Right cardiac atrium (tissue), 5 donors: ENCODE measurements around the gene TSEN34. TPM values are rescaled to one million over a fixed set of nuclear protein-coding genes. Genes with fewer than 3 reads are reported as not detected.
"Not testable (repeated sequence)": the region's sequence is repeated elsewhere in the genome, so short reads cannot be mapped to it uniquely, and the experiment has no call there.

ENCODE experiments used
- ATAC-seq, 2 donors: fragments of 200-7000 bp; cut with Tn5 transposase; one replicate each; pipeline versions ENCODE4 v1.8.0 to v1.9.1; 2020; ENCODE audit warnings: moderate library complexity in 2 of 2, mild to moderate bottlenecking in 1 of 2
- DNase-seq, 3 donors: peaks; one replicate each; pipeline ENCODE4 v3.0.0-alpha.2; 2020
- H3K27ac ChIP-seq: one replicate; pipeline ENCODE4 v1.5.1; 2013; ENCODE audit warnings: mild to moderate bottlenecking, low read length, control low read depth, moderate library complexity
- H3K27me3 ChIP-seq: one replicate; pipeline ENCODE4 v1.6.1; 2013; ENCODE audit not compliant: control insufficient read depth, insufficient read depth
- H3K4me1 ChIP-seq: one replicate; pipeline ENCODE4 v1.6.1; 2013; ENCODE audit warnings: low read length; ENCODE audit not compliant: control insufficient read depth, insufficient read depth
- H3K4me3 ChIP-seq: one replicate; pipeline ENCODE4 v1.5.1; 2013; ENCODE audit warnings: low read length, control low read depth
- H3K9me3 ChIP-seq: one replicate; pipeline ENCODE4 v1.6.1; 2013; ENCODE audit warnings: low read length; ENCODE audit not compliant: control insufficient read depth
- WGBS: extraction: QIAGEN DNeasy Blood & Tissue Kit; methylation state at CpG from one replicate; pipeline ENCODE4 v1.1.7; 2013; 5-methylcytosine and 5-hydroxymethylcytosine counted together
- intact Hi-C, 4 donors: fragments of 100-400 bp; cut with DNase I; formaldehyde crosslinking; loops; one replicate each; pipeline versions ENCODE4 v1.11.0 to v1.14.0; 2022 to 2023
- polyA plus RNA-seq: library from polyadenylated mRNA; stranded (reverse); fragments of 200-250 nt; gene quantifications from one replicate; pipeline ENCODE4 v1.2.3, GENCODE V29; 2013
- total RNA-seq, 4 donors: library from RNA; stranded (reverse); fragmentation: NEBNext Ultra II Directional; extraction: Animal tissue kit (Norgen Biotek cat#: 25700); gene quantifications; one replicate each; pipeline ENCODE4 v1.2.1, GENCODE V29; 2021
- donor health status: healthy with polysubstance abuse.
- donor health status: DM: no; HTN: yes; CAD: no.
- donor health status: DM: no; HTN: no; CAD: no.
- donor health status: DM: no; HTN: yes; CAD: no; lungs with severe emphysema.
- donor health status: DM: yes; HTN: yes; CAD: no.

The TSEN34 gene
- total and polyA plus RNA-seq, 5 donors = 17.6 to 22.1 (median 18.4) TPM

GRCh38 chr19:54162241-54162805 is 28.8 kb upstream of the TSEN34 start:
- WGBS = 4% methylated on average over 35 of the region's 35 CpGs
- H3K4me1 ChIP-seq = peaks cover 8% of the 10 kb centered on the region
- no peaks in the 10 kb centered on the region for H3K9me3 ChIP-seq
- intact Hi-C loops = loop anchor here in 1 of 4 donors (10.0 kb wide), 1 partner anchor 72 kb away; no protein-coding TSS in a partner anchor
- DNase-seq = peak; percentile 90 to 95 (median 94)
- ATAC-seq = peak; percentile 42 to 58
- H3K27ac ChIP-seq = no peak overlapping the region
- peak overlapping the region; percentile 31 for H3K4me3 ChIP-seq
- no peaks in the 10 kb centered on the region for H3K27me3 ChIP-seq

- peaks cover 8% of the 10 kb centered on the region for H3K4me1 ChIP-seq
- 74% methylated on average over 14 of the region's 14 CpGs for WGBS
- no peak overlapping the region for H3K27ac ChIP-seq
- DNase-seq = peak in 1 of 3 donors; percentile 38
- no peak for ATAC-seq
- no peaks in the 10 kb centered on the region for H3K9me3 ChIP-seq
- H3K4me3 ChIP-seq = peak overlapping the region; percentile 31
- intact Hi-C loops = loop anchor here in 1 of 4 donors (10.0 kb wide), 1 partner anchor 72 kb away; no protein-coding TSS in a partner anchor
- H3K27me3 ChIP-seq = no peaks in the 10 kb centered on the region
Observed at GRCh38 chr19:54162884-54163283, 28.2 kb upstream of the TSEN34 start.

- intact Hi-C loops = loop anchor here in 2 of 4 donors (5.0 to 10.0 kb wide), 2 partner anchors 68 to 70 kb away; no protein-coding TSS in a partner anchor
- ATAC-seq = no peak
- peak in 2 of 3 donors; percentile 76 to 94 for DNase-seq
- H3K27me3 ChIP-seq = no peaks in the 10 kb centered on the region
- no peaks in the 10 kb centered on the region for H3K9me3 ChIP-seq
- no peak overlapping the region for H3K4me3 ChIP-seq
- no peaks in the 10 kb centered on the region for H3K4me1 ChIP-seq
- WGBS = 7% methylated on average over 37 of the region's 37 CpGs
- no peak overlapping the region for H3K27ac ChIP-seq
Observed at GRCh38 chr19:54164369-54165068, 26.6 kb upstream of the TSEN34 start.

GRCh38 chr19:54165222-54165621 is 25.9 kb upstream of the TSEN34 start:
- Histone ChIP-seq H3K4me3 (no peak overlapping the region), H3K27ac (no peak overlapping the region), H3K27me3 (no peaks in the 10 kb centered on the region), H3K9me3 (no peaks in the 10 kb centered on the region), H3K4me1 (no peaks in the 10 kb centered on the region)
- intact Hi-C loops = loop anchor here in 2 of 4 donors (5.0 to 10.0 kb wide), 2 partner anchors 67 to 70 kb away; no protein-coding TSS in a partner anchor
- ATAC-seq = no peak
- peak in 1 of 3 donors; percentile 38 for DNase-seq
- WGBS = 90% methylated on average over 25 of the region's 25 CpGs

- intact Hi-C loops = loop anchor here in 2 of 4 donors (5.0 to 10.0 kb wide), 2 partner anchors 64 to 66 kb away; no protein-coding TSS in a partner anchor
- peak; percentile 92 to 98 (median 98) for DNase-seq
- Histone ChIP-seq H3K4me1 (no peaks in the 10 kb centered on the region), H3K27me3 (no peaks in the 10 kb centered on the region), H3K9me3 (no peaks in the 10 kb centered on the region), H3K4me3 (no peak overlapping the region), H3K27ac (no peak overlapping the region)
- 25% methylated on average over 25 of the region's 25 CpGs for WGBS
- ATAC-seq = peak; percentile 82 to 88
Observed at GRCh38 chr19:54168174-54168917, 22.8 kb upstream of the TSEN34 start.

GRCh38 chr19:54169149-54169740 is 21.9 kb upstream of the TSEN34 start:
- ATAC-seq (no peak), DNase-seq (peak in 2 of 3 donors; percentile 50 to 57)
- intact Hi-C loops = loop anchor here in 2 of 4 donors (5.0 to 10.0 kb wide), 2 partner anchors 63 to 66 kb away; no protein-coding TSS in a partner anchor
- Histone ChIP-seq H3K4me3 (no peak overlapping the region), H3K9me3 (no peaks in the 10 kb centered on the region), H3K4me1 (no peaks in the 10 kb centered on the region), H3K27ac (no peak overlapping the region), H3K27me3 (no peaks in the 10 kb centered on the region)
- WGBS = 88% methylated on average over 21 of the region's 21 CpGs

GRCh38 chr19:54171736-54172431 is 19.2 kb upstream of the TSEN34 start:
- not testable (repeated sequence) for H3K4me1 ChIP-seq, H3K27me3 ChIP-seq, H3K27ac ChIP-seq, H3K4me3 ChIP-seq, H3K9me3 ChIP-seq
- 71% methylated on average over 19 of the region's 23 CpGs for WGBS
- ATAC-seq = peak; percentile 8 to 9
- DNase-seq = peak in 2 of 3 donors; percentile 47 to 57
- intact Hi-C loops = loop anchor here in 2 of 4 donors (2.0 to 5.0 kb wide), 2 partner anchors 60 to 61 kb away; no protein-coding TSS in a partner anchor

- Histone ChIP-seq H3K27ac (no peak within 1 kb of the TSS), H3K4me3 (peak within 1 kb of the TSS; percentile 6), H3K9me3 (no peaks in the 10 kb centered on the region), H3K4me1 (no peaks in the 10 kb centered on the region), H3K27me3 (no peaks in the 10 kb centered on the region)
- DNase-seq (peak; percentile 20 to 78 (median 56)), ATAC-seq (peak; percentile 58 to 66)
- intact Hi-C loops = loop anchor here in 1 of 4 donors (5.0 kb wide), 1 partner anchor 60 kb away; no protein-coding TSS in a partner anchor
- WGBS = 16% methylated on average over 13 of the region's 13 CpGs
Observed at GRCh38 chr19:54172471-54173358, 18.4 kb upstream of the TSEN34 start, which contains the start of gene TMC4. TMC4 (minus strand) TSS chr19:54173160; CDS start chr19:54173117, 43 bp downstream.

GRCh38 chr19:54173359-54173699 is 17.8 kb upstream of the TSEN34 start:
- Histone ChIP-seq H3K27ac (no peak overlapping the region), H3K27me3 (no peaks in the 10 kb centered on the region), H3K9me3 (no peaks in the 10 kb centered on the region), H3K4me1 (no peaks in the 10 kb centered on the region), H3K4me3 (no peak overlapping the region)
- no peak for ATAC-seq
- peak in 1 of 3 donors; percentile 4 for DNase-seq
- intact Hi-C loops = loop anchor here in 1 of 4 donors (5.0 kb wide), 1 partner anchor 59 kb away; no protein-coding TSS in a partner anchor
- 34% methylated on average over 15 of the region's 15 CpGs for WGBS
